NCI-H1436 treated with DMSO at 0.1 percent for 48 hours (cell line): ENCODE data around the gene KCNJ10.
A peak's percentile ranks its signal among the peaks of the same experiment; 100 is the strongest.
"Not testable (repeated sequence)": the region's sequence is repeated elsewhere in the genome, so short reads cannot be mapped to it uniquely, and the experiment has no call there.

Experiments used
- DNase-seq: peaks from one replicate; lab custom pipeline; 2025; lab: John Stamatoyannopoulos, UW

The KCNJ10 gene

GRCh38 chr1:160069460-160070231 is at the start of gene KCNJ10:
Gene KCNJ10 (minus strand): TSS chr1:160070160. CDS start chr1:160042532, 27,628 bp downstream.
- DNase-seq = no peak

- no peak for DNase-seq
Measured at GRCh38 chr1:160118928-160119327, 49.0 kb upstream of the KCNJ10 start.

GRCh38 chr1:160117709-160118183 is 47.8 kb upstream of the KCNJ10 start:
- no peak for DNase-seq

- no peak for DNase-seq
Measured at GRCh38 chr1:160117300-160117699, 47.3 kb upstream of the KCNJ10 start.

GRCh38 chr1:160116283-160117147 is 46.6 kb upstream of the KCNJ10 start:
- no peak for DNase-seq

GRCh38 chr1:160115545-160116282 is 45.8 kb upstream of the KCNJ10 start, which contains the start of gene ATP1A2:
Gene ATP1A2 (plus strand): TSS chr1:160115759. CDS start chr1:160115862, 103 bp downstream.
- DNase-seq = no peak

GRCh38 chr1:160114085-160114484 is 44.1 kb upstream of the KCNJ10 start:
- no peak for DNase-seq

- no peak for DNase-seq
Measured at GRCh38 chr1:160113407-160113806, 43.4 kb upstream of the KCNJ10 start.

GRCh38 chr1:160112357-160112756 is 42.4 kb upstream of the KCNJ10 start:
- DNase-seq = no peak

- not testable (repeated sequence) for DNase-seq
Measured at GRCh38 chr1:160111462-160111861, 41.5 kb upstream of the KCNJ10 start.

GRCh38 chr1:160109686-160110085 is 39.7 kb upstream of the KCNJ10 start:
- DNase-seq = no peak

GRCh38 chr1:160108888-160109662 is 39.1 kb upstream of the KCNJ10 start:
- no peak for DNase-seq

GRCh38 chr1:160107512-160107911 is 37.6 kb upstream of the KCNJ10 start:
- DNase-seq = no peak

- DNase-seq = no peak
Measured at GRCh38 chr1:160105155-160105554, 35.2 kb upstream of the KCNJ10 start.

GRCh38 chr1:160104486-160104885 is 34.5 kb upstream of the KCNJ10 start:
- DNase-seq = no peak

GRCh38 chr1:160103658-160104408 is 33.9 kb upstream of the KCNJ10 start:
- no peak for DNase-seq

GRCh38 chr1:160101717-160102522 is 32.0 kb upstream of the KCNJ10 start:
- DNase-seq = no peak

- peak; percentile 51 for DNase-seq
Measured at GRCh38 chr1:160101037-160101716, 31.2 kb upstream of the KCNJ10 start.

- DNase-seq = no peak
Measured at GRCh38 chr1:160099716-160100375, 29.9 kb upstream of the KCNJ10 start.
